ENCODE results near the gene AP4S1. TPM values are rescaled to one million over a fixed set of nuclear protein-coding genes. Genes with fewer than 3 reads are reported as not detected.
"Not testable (repeated sequence)": the region's sequence is repeated elsewhere in the genome, so short reads cannot be mapped to it uniquely, and the experiment has no call there.

AP4S1 gene
- total RNA-seq, 1 donor from 2014 or later = 6.3 TPM

DNA sequence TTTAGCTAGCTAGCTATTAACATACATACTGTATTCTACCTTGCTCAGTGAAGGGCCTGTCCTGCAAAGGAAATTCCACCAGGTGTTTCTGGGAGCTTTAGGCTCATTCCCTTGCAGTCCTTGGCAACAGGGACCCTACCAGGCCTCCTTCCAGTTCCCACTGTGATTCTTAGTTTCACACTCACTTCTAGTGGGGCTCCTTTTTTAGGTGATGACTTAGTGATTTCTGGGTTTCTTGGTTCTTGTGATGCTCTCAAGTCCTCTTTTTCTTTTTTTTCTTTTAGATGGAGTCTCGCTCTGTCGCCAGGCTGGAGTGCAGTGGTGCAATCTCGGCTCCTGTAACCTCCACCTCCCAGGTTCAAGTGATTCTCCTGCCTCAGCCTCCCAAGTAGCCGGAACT lies 11.1 kb downstream of the AP4S1 start:
- H3K36me3 Mint-ChIP-seq (ENCODE audit: unreplicated experiment) = peaks cover 4% of the 10 kb centered on the region
- no peak overlapping the region for H3K27ac Mint-ChIP-seq (ENCODE audit: unreplicated experiment)
- H3K9me3 Mint-ChIP-seq (ENCODE audit: unreplicated experiment) = no peaks in the 10 kb centered on the region
- no peaks in the 10 kb centered on the region for H3K27me3 Mint-ChIP-seq (ENCODE audit: unreplicated experiment)
- no peak for DNase-seq (ENCODE audit: extremely low spot score, unreplicated experiment)
- TF ChIP-seq, protein P1, sequence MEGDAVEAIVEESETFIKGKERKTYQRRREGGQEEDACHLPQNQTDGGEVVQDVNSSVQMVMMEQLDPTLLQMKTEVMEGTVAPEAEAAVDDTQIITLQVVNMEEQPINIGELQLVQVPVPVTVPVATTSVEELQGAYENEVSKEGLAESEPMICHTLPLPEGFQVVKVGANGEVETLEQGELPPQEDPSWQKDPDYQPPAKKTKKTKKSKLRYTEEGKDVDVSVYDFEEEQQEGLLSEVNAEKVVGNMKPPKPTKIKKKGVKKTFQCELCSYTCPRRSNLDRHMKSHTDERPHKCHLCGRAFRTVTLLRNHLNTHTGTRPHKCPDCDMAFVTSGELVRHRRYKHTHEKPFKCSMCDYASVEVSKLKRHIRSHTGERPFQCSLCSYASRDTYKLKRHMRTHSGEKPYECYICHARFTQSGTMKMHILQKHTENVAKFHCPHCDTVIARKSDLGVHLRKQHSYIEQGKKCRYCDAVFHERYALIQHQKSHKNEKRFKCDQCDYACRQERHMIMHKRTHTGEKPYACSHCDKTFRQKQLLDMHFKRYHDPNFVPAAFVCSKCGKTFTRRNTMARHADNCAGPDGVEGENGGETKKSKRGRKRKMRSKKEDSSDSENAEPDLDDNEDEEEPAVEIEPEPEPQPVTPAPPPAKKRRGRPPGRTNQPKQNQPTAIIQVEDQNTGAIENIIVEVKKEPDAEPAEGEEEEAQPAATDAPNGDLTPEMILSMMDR (IDR thresholded peaks at IDR 0.05) = no peak
- peaks cover 17% of the 10 kb centered on the region for H3K4me1 Mint-ChIP-seq (ENCODE audit: unreplicated experiment)
- H3K4me3 Mint-ChIP-seq (ENCODE audit: unreplicated experiment) = no peak overlapping the region

DNA sequence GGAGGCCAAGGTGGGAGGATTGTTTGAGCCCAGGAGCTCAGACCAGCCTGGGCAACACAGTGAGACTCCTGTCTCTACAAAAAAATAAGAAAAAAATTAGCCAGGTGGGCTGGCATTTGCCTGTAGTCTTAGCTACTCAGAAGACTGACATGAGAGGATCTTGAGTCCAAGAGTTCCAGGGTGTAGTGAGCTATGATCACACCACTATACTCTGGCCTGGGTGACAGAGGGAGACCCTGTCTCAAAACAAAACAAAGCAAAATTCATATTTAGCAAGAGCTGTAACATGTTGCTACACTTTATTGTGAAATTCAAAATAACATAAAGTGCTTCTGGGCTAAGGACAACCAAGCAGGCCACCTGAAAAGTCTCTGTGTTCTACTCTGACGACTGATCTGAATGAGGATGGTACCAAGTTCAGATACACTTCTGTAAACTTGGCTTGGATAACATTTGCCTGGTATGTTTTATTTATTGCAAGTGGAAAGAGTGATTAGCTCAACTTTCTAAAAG lies 12.3 kb downstream of the AP4S1 start:
- Mint-ChIP-seq H3K27ac (ENCODE audit: unreplicated experiment) (no peak overlapping the region), H3K4me1 (ENCODE audit: unreplicated experiment) (peaks cover 15% of the 10 kb centered on the region), H3K4me3 (ENCODE audit: unreplicated experiment) (no peak overlapping the region), H3K9me3 (ENCODE audit: unreplicated experiment) (no peaks in the 10 kb centered on the region), H3K27me3 (ENCODE audit: unreplicated experiment) (no peaks in the 10 kb centered on the region), H3K36me3 (ENCODE audit: unreplicated experiment) (peaks cover 4% of the 10 kb centered on the region)
- DNase-seq (ENCODE audit: extremely low spot score, unreplicated experiment) = no peak
- TF ChIP-seq, protein P1 (IDR thresholded peaks at IDR 0.05) = no peak

DNA sequence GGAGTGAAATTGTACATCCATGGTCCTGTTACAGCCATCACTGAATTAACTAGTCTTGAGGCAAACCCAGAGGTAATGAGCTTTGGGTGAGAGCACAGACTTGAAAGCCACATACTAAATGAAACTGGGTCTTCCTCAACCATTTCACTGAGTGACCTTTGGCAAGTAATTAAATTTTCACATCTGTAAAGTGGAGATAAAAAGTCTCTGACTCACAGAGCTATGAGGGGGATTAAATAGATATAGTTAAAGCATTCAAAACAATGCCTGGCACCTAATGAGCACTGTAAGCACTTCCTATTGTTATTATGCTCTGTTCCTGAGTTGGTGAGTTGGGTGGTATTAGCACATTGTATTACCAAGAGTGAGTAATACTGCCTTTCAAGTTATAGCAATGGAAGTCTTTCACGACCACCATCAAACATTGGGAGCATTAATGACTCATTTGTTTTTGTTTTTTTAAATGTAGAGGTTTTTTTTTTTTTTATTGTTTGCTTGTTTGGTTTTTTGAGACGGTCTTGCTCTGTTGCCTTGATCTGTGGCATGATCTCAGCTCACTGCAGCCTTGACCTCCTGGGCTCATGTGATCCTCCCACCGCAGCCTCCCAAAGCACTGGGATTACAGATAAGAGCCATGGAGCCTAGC lies 13.2 kb downstream of the AP4S1 start:
- Mint-ChIP-seq H3K4me3 (ENCODE audit: unreplicated experiment) (no peak overlapping the region), H3K4me1 (ENCODE audit: unreplicated experiment) (peaks cover 6% of the 10 kb centered on the region), H3K27me3 (ENCODE audit: unreplicated experiment) (no peaks in the 10 kb centered on the region), H3K9me3 (ENCODE audit: unreplicated experiment) (no peaks in the 10 kb centered on the region), H3K27ac (ENCODE audit: unreplicated experiment) (no peak overlapping the region), H3K36me3 (ENCODE audit: unreplicated experiment) (peaks cover 4% of the 10 kb centered on the region)
- no peak for DNase-seq (ENCODE audit: extremely low spot score, unreplicated experiment)
- TF ChIP-seq, protein P1 (IDR thresholded peaks at IDR 0.05) = no peak

DNA sequence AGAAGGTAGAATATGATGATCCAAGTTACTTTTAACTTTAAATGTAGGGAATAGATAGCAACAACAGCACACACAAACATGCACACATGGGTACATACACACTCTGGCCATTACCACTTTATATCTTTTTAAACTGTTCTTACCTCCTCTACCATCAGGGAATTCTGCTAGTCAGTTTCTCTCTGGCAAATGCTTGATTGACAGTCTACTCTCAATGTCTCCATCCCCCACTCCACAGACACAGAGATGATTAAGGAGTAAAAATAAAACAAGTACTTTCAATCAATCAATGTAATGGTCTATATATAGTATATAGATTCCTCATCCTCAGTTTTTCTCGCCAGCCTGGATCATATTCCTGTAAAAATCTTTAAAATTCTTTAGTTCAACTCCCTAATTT lies 16.9 kb downstream of the AP4S1 start:
- peaks cover 2% of the 10 kb centered on the region for H3K36me3 Mint-ChIP-seq (ENCODE audit: unreplicated experiment)
- no peaks in the 10 kb centered on the region for H3K4me1 Mint-ChIP-seq (ENCODE audit: unreplicated experiment)
- no peak for DNase-seq (ENCODE audit: extremely low spot score, unreplicated experiment)
- no peaks in the 10 kb centered on the region for H3K9me3 Mint-ChIP-seq (ENCODE audit: unreplicated experiment)
- H3K27ac Mint-ChIP-seq (ENCODE audit: unreplicated experiment) = peak overlapping the region; percentile 2
- TF ChIP-seq, protein P1 (IDR thresholded peaks at IDR 0.05) = no peak
- no peaks in the 10 kb centered on the region for H3K27me3 Mint-ChIP-seq (ENCODE audit: unreplicated experiment)
- no peak overlapping the region for H3K4me3 Mint-ChIP-seq (ENCODE audit: unreplicated experiment)

DNA sequence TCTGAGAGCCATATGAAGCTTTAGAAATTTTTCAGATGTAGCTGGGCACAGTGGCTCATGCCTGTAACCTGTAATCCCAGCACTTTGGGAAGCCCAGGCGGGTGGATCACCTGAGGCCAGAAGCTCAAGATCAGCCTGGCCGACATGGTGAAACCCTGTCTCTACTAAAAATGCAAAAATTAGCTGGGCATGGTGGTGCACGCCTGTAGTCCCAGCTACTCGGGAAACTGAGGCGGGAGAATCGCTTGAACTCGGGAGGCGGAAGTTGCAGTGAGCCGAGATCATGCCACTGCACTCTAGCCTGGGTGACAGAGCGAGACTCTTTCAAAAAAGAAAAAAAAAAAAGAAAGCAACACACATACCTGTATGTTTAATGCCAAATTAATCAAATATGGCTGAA lies 17.4 kb downstream of the AP4S1 start:
- H3K36me3 Mint-ChIP-seq (ENCODE audit: unreplicated experiment); H3K27me3 Mint-ChIP-seq (ENCODE audit: unreplicated experiment); H3K27ac Mint-ChIP-seq (ENCODE audit: unreplicated experiment); H3K4me1 Mint-ChIP-seq (ENCODE audit: unreplicated experiment); DNase-seq (ENCODE audit: extremely low spot score, unreplicated experiment); H3K9me3 Mint-ChIP-seq (ENCODE audit: unreplicated experiment); H3K4me3 Mint-ChIP-seq (ENCODE audit: unreplicated experiment): not testable (repeated sequence)
